B cell (primary cell): ENCODE results near the gene APBA2. TPM values are rescaled to one million over a fixed set of nuclear protein-coding genes. Genes with fewer than 3 reads are reported as not detected.

ENCODE experiments used
- ATAC-seq: fragments of 200-7000 bp; cut with Tn5 transposase; one replicate; pipeline ENCODE4 v1.10.0; 2021; ENCODE audit warnings: low read depth, mild to moderate bottlenecking, moderate number of reproducible peaks, moderate library complexity
- CTCF ChIA-PET: fragments of 350-600 bp; sonication (Branson Sonifier 250); formaldehyde crosslinking; loops from one replicate; lab custom pipeline; 2021; ENCODE audit warnings: antibody characterized with exemption, inconsistent platforms; lab: Charles Lee
- POLR2A ChIA-PET: fragments of 350-600 bp; sonication (Branson Sonifier 250); formaldehyde crosslinking; loops from one replicate; lab custom pipeline; 2021; ENCODE audit warnings: antibody characterized with exemption; lab: Charles Lee
- DNase-seq: peaks from one replicate; pipeline ENCODE4 v3.0.0; 2013
- H2AFZ ChIP-seq: 2 replicates; pipeline ENCODE4 v1.6.1; 2012; ENCODE audit warnings: mild to moderate bottlenecking, low read depth, low read length; ENCODE audit not compliant: insufficient read depth, poor library complexity, severe bottlenecking
- H3K27ac ChIP-seq, 2 donors: 1 replicate in 1 of 2; 2 replicates in 1 of 2; pipeline ENCODE4 v1.5.1; 2012 to 2013; ENCODE audit warnings: low read length in 2 of 2, mild to moderate bottlenecking in 2 of 2, moderate library complexity in 1 of 2
- H3K27me3 ChIP-seq, 4 experiments: fragments of 200-600 bp in 1 of 4; sonication (generic) in 1 of 4; replicated peaks in 1 of 4; 1 replicate in 2 of 4; 2 replicates in 2 of 4; pipeline versions ENCODE4 v1.6.1 to v1.7.0; 2013 to 2016; ENCODE audit warnings: low read length in 3 of 4, mild to moderate bottlenecking in 2 of 4, mixed read lengths in 1 of 4, moderate library complexity in 1 of 4; ENCODE audit not compliant: insufficient read depth in 4 of 4, control insufficient read depth in 3 of 4; ENCODE audit errors: control extremely low read depth in 1 of 4
- H3K36me3 ChIP-seq, 2 experiments: replicated peaks in 1 of 2; 1 replicate in 1 of 2; 2 replicates in 1 of 2; pipeline versions ENCODE4 v1.6.1 to v1.7.1; 2013; ENCODE audit warnings: low read length in 1 of 2; ENCODE audit not compliant: insufficient read depth in 2 of 2, control insufficient read depth in 1 of 2; ENCODE audit errors: control extremely low read depth in 1 of 2, extremely low read depth in 1 of 2
- H3K4me1 ChIP-seq, 2 donors: fragments of 200-600 bp in 1 of 2; sonication (generic) in 1 of 2; 1 replicate in 1 of 2; 2 replicates in 1 of 2; pipeline versions ENCODE4 v1.5.1 to v1.6.1; 2013 to 2017; ENCODE audit warnings: low read length in 2 of 2; ENCODE audit not compliant: control insufficient read depth in 2 of 2, insufficient read depth in 2 of 2
- H3K4me2 ChIP-seq: replicated peaks from 2 replicates; pipeline ENCODE3; 2012; ENCODE audit warnings: mild to moderate bottlenecking, low read depth, low read length; ENCODE audit not compliant: poor library complexity, severe bottlenecking
- H3K4me3 ChIP-seq, 5 experiments: fragments of 200-600 bp in 1 of 5; sonication (generic) in 1 of 5; 1 replicate in 3 of 5; 2 replicates in 2 of 5; pipeline versions ENCODE4 v1.5.1 to v1.7.0; 2011 to 2016; ENCODE audit warnings: low read length in 4 of 5, mild to moderate bottlenecking in 4 of 5, low read depth in 2 of 5, control low read depth in 1 of 5, moderate library complexity in 1 of 5; ENCODE audit not compliant: insufficient read depth in 1 of 5; ENCODE audit errors: control extremely low read depth in 1 of 5, extremely low read depth in 1 of 5
- H3K79me2 ChIP-seq: fragments of 200-600 bp; sonication (generic); one replicate; pipeline ENCODE4 v1.6.0; 2016; ENCODE audit warnings: low read length; ENCODE audit not compliant: control insufficient read depth, insufficient read depth
- H3K9ac ChIP-seq: fragments of 200-600 bp; sonication (generic); 2 replicates; pipeline ENCODE4 v1.6.1; 2017; ENCODE audit warnings: mild to moderate bottlenecking, low read length, moderate library complexity
- H3K9me3 ChIP-seq, 3 donors: one replicate each; pipeline versions ENCODE4 v1.6.1 to v1.7.1; 2013; ENCODE audit warnings: low read length in 2 of 3; ENCODE audit not compliant: control insufficient read depth in 2 of 3, insufficient read depth in 1 of 3; ENCODE audit errors: control extremely low read depth in 1 of 3
- H4K20me1 ChIP-seq: 2 replicates; pipeline ENCODE4 v1.6.0; 2012; ENCODE audit warnings: mild to moderate bottlenecking, low read length; ENCODE audit not compliant: insufficient read depth, control insufficient read depth, poor library complexity, severe bottlenecking
- H3K27ac Mint-ChIP-seq: one replicate; pipeline ENCODE4 v1.8.0; 2021; ENCODE audit warnings: mixed read lengths
- H3K27me3 Mint-ChIP-seq: one replicate; pipeline ENCODE4 v1.8.0; 2021; ENCODE audit warnings: mixed read lengths
- H3K4me1 Mint-ChIP-seq: one replicate; pipeline ENCODE4 v1.8.0; 2021; ENCODE audit warnings: mixed read lengths
- H3K4me3 Mint-ChIP-seq: one replicate; pipeline ENCODE4 v1.8.0; 2021; ENCODE audit warnings: mixed read lengths
- H3K9me3 Mint-ChIP-seq: one replicate; pipeline ENCODE4 v1.8.0; 2022; ENCODE audit warnings: mixed read lengths; ENCODE audit not compliant: insufficient read depth
- CTCF ChIP-seq: fragments of 200-600 bp; IDR thresholded peaks from one replicate; pipeline ENCODE4 v1.8.0; 2022; ENCODE audit warnings: antibody characterized with exemption, mild to moderate bottlenecking
- EZH2 ChIP-seq: IDR thresholded peaks from 2 replicates; pipeline ENCODE4 v1.6.1; 2012; ENCODE audit warnings: borderline replicate concordance, low read depth, mild to moderate bottlenecking, moderate library complexity, low read length; ENCODE audit not compliant: insufficient read depth, poor library complexity, severe bottlenecking
- WGBS: methylation state at CpG from one replicate; pipeline ENCODE4 v1.1.5; 2013; ENCODE audit warnings: missing lambda C conversion rate; ENCODE audit not compliant: insufficient coverage; 5-methylcytosine and 5-hydroxymethylcytosine counted together
- intact Hi-C: fragments of 100-400 bp; cut with micrococcal nuclease; formaldehyde crosslinking; loops from one replicate; pipeline ENCODE4 v1.10.0; 2022
- polyA plus RNA-seq: library from polyadenylated mRNA; depleted of rRNA; stranded (reverse); fragments of >200 nt; gene quantifications from 2 replicates; pipeline ENCODE4 v1.2.3, GENCODE V29; 2012
- total RNA-seq, 2 donors: library from RNA; stranded (reverse); fragments of 120-200 nt in 1 of 2; gene quantifications; 1 replicate in 1 of 2; 2 replicates in 1 of 2; pipeline versions ENCODE4 v1.2.3 to v1.2.4, GENCODE V29; 2013 to 2022

The APBA2 gene
- total and polyA plus RNA-seq, 2 donors (not counting 1 experiment from before 2014, with no cell fraction given), result 0.19 TPM; not detected in 1

- no peaks in the 10 kb centered on the region for H3K27me3 ChIP-seq
- H3K9me3 ChIP-seq, result peaks cover 0 to 4% (median 0%) of the 10 kb centered on the region in 3 donors
- H4K20me1 ChIP-seq, result no peaks in the 10 kb centered on the region
- TF ChIP-seq EZH2 (no peak), CTCF (no peak)
- Mint-ChIP-seq H3K4me1 (no peaks in the 10 kb centered on the region), H3K9me3 (no peaks in the 10 kb centered on the region), H3K27ac (no peak overlapping the region), H3K4me3 (no peak overlapping the region), H3K27me3 (peaks cover 7% of the 10 kb centered on the region)
- CTCF ChIA-PET, result no interaction called here
- H3K4me3 ChIP-seq, result no peak overlapping the region
- H2AFZ ChIP-seq, result no peak overlapping the region
- POLR2A ChIA-PET, result no interaction called here
- H3K79me2 ChIP-seq, result no peaks in the 10 kb centered on the region
- ATAC-seq (no peak), DNase-seq (no peak)
- H3K9ac ChIP-seq, result no peak overlapping the region
- no peak overlapping the region for H3K27ac ChIP-seq
- no peaks in the 10 kb centered on the region for H3K36me3 ChIP-seq
- intact Hi-C loops, result no loop called here
- H3K4me2 ChIP-seq, result no peak overlapping the region
- 88% methylated on average over 13 of the region's 13 CpGs for WGBS
- H3K4me1 ChIP-seq, result no peaks in the 10 kb centered on the region
These were observed 8.9 kb downstream of the APBA2 start for GRCh38 chr15:28894631-28895030.

GRCh38 chr15:28895146-28895545, 9.4 kb downstream of the APBA2 start:
- H3K9me3 Mint-ChIP-seq, result no peaks in the 10 kb centered on the region
- H3K9me3 ChIP-seq, result peaks cover 0 to 4% (median 0%) of the 10 kb centered on the region in 3 donors
- H3K4me1 Mint-ChIP-seq, result no peaks in the 10 kb centered on the region
- H3K4me3 ChIP-seq, result no peak overlapping the region
- TF ChIP-seq CTCF (no peak), EZH2 (no peak)
- WGBS, result 84% methylated on average over 12 of the region's 13 CpGs
- H3K27ac Mint-ChIP-seq, result no peak overlapping the region
- no peaks in the 10 kb centered on the region for H3K27me3 ChIP-seq
- H4K20me1 ChIP-seq, result no peaks in the 10 kb centered on the region
- H2AFZ ChIP-seq, result no peak overlapping the region
- no peaks in the 10 kb centered on the region for H3K36me3 ChIP-seq
- H3K27ac ChIP-seq, result no peak overlapping the region
- no peak overlapping the region for H3K4me3 Mint-ChIP-seq
- ATAC-seq (no peak), DNase-seq (no peak)
- H3K4me1 ChIP-seq, result no peaks in the 10 kb centered on the region
- intact Hi-C loops, result no loop called here
- no peak overlapping the region for H3K9ac ChIP-seq
- H3K27me3 Mint-ChIP-seq, result peaks cover 3% of the 10 kb centered on the region
- POLR2A ChIA-PET, result no interaction called here
- H3K4me2 ChIP-seq, result no peak overlapping the region
- H3K79me2 ChIP-seq, result no peaks in the 10 kb centered on the region
- CTCF ChIA-PET, result no interaction called here
